ENCODE results near the gene FAM222A.

DNA sequence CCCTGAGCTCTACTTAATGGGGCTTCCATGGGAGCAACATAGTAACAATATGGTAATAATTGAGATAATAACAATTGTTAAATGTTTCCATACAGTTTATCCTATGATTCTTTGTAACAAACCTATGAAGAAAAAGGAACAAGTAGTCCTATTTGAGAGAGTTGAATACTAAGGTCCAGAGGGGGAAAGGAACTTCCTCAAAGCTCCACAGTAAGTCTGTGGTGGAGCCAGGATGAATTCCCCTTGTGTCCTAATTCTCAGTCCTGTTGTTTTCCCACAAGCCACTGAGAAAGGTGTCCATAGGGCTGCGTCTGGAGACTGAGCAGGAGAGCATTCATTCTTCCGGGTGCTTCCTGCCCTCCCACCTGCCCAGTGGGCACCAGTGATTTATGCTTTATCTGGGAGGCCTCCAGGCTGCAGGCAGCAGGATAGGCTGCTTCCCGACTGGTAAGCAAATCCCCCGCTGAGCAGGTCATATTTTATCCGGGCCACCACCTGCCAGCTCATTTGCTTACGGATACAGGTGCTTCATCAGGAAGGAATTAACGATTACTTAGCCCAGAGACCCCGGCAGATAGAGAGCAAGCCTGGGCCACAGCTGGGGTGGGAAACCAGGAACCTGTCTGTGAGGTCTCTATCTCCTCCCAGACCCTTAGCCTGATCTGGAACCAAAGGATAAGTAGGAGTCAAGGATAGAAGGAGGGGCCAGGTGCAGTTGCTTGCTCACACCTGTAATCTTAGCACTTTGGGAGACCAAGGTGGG, 33.9 kb upstream of the FAM222A start:
- TF ChIP-seq, protein P1, sequence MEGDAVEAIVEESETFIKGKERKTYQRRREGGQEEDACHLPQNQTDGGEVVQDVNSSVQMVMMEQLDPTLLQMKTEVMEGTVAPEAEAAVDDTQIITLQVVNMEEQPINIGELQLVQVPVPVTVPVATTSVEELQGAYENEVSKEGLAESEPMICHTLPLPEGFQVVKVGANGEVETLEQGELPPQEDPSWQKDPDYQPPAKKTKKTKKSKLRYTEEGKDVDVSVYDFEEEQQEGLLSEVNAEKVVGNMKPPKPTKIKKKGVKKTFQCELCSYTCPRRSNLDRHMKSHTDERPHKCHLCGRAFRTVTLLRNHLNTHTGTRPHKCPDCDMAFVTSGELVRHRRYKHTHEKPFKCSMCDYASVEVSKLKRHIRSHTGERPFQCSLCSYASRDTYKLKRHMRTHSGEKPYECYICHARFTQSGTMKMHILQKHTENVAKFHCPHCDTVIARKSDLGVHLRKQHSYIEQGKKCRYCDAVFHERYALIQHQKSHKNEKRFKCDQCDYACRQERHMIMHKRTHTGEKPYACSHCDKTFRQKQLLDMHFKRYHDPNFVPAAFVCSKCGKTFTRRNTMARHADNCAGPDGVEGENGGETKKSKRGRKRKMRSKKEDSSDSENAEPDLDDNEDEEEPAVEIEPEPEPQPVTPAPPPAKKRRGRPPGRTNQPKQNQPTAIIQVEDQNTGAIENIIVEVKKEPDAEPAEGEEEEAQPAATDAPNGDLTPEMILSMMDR (conservative IDR thresholded peaks at IDR 0.05), result no peak
- TF ChIP-seq EZH2 (IDR thresholded peaks at IDR 0.05; ENCODE audit: low read depth), result no peak

Data from PC-9 (cell line).